ENCODE results near the gene E2F4. TPM values are rescaled to one million over a fixed set of nuclear protein-coding genes. Genes with fewer than 3 reads are reported as not detected.

The E2F4 gene
- total and polyA plus RNA-seq, 9 of the 15 experiments (the other 6 are each of a cell fraction or from before 2014, with no cell fraction given), result 9.7 to 139 (median 106) TPM

DNA sequence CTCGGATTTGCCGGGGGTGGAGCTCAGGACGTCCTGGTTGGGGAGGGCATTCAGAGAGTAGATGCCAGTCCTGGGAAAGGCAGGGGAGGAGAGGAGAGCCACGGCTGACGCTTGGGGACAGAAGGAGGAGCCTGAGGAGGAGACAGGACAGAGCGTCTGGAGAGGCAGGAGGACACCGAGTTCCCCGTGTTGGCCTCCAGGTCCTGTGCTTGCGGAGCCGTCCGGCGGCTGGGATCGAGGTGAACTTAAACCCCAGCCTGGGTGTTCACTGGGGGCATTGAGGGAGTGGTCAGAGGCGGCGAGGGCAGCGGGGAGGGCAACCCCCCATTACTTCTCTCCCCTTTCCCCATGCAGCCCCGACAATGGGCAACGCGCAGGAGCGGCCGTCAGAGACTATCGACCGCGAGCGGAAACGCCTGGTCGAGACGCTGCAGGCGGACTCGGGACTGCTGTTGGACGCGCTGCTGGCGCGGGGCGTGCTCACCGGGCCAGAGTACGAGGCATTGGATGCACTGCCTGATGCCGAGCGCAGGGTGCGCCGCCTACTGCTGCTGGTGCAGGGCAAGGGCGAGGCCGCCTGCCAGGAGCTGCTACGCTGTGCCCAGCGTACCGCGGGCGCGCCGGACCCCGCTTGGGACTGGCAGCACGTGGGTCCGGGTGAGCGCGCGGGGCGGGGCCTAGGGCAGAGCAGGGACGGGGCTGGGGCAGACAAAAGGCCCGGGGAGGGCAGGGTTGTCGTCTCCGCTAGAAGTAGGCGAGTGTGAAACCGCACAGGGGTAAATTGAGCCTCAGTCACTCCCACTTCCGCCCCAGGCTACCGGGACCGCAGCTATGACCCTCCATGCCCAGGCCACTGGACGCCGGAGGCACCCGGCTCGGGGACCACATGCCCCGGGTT, 17.9 kb upstream of the E2F4 start:
- H3K9me1 ChIP-seq (ENCODE audit: control insufficient read depth, insufficient read depth, low read length), result no peaks in the 10 kb centered on the region
- CTCF ChIA-PET (ENCODE audit: low intra/inter-chr PET ratio), result no interaction called here
- 75% methylated on average over 24 of the region's 71 CpGs for WGBS (ENCODE audit: insufficient coverage, low coverage, missing lambda C conversion rate)
- ATAC-seq (no peak), DNase-seq (ENCODE audit: extremely low read depth in 1 of 4, low spot score in 3 of 4) (no peak), FAIRE-seq (no peak)
- H3K27ac ChIP-seq (ENCODE audit: extremely low read depth, low read depth, low read length), result no peak overlapping the region
- H3K4me2 ChIP-seq (ENCODE audit: insufficient read depth, low read length), result no peak overlapping the region
- H4K20me1 ChIP-seq (replicated peaks; ENCODE audit: control insufficient read depth, insufficient read depth, low read length), result no peaks in the 10 kb centered on the region
- no peak overlapping the region for H3K4me3 ChIP-seq
- H3K9me3 ChIP-seq (replicated peaks; ENCODE audit: control insufficient read depth, insufficient read depth, low read depth, low read length), result no peaks in the 10 kb centered on the region
- TF ChIP-seq, protein P1, sequence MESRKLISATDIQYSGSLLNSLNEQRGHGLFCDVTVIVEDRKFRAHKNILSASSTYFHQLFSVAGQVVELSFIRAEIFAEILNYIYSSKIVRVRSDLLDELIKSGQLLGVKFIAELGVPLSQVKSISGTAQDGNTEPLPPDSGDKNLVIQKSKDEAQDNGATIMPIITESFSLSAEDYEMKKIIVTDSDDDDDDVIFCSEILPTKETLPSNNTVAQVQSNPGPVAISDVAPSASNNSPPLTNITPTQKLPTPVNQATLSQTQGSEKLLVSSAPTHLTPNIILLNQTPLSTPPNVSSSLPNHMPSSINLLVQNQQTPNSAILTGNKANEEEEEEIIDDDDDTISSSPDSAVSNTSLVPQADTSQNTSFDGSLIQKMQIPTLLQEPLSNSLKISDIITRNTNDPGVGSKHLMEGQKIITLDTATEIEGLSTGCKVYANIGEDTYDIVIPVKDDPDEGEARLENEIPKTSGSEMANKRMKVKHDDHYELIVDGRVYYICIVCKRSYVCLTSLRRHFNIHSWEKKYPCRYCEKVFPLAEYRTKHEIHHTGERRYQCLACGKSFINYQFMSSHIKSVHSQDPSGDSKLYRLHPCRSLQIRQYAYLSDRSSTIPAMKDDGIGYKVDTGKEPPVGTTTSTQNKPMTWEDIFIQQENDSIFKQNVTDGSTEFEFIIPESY (CRISPR knock-in tag; IDR thresholded peaks at IDR 0.05), result peak; percentile 86
- peak; percentile 28 for TF ChIP-seq POLR2G (IDR thresholded peaks at IDR 0.05; ENCODE audit: low read depth, low read length)
- TF ChIP-seq, protein P2, sequence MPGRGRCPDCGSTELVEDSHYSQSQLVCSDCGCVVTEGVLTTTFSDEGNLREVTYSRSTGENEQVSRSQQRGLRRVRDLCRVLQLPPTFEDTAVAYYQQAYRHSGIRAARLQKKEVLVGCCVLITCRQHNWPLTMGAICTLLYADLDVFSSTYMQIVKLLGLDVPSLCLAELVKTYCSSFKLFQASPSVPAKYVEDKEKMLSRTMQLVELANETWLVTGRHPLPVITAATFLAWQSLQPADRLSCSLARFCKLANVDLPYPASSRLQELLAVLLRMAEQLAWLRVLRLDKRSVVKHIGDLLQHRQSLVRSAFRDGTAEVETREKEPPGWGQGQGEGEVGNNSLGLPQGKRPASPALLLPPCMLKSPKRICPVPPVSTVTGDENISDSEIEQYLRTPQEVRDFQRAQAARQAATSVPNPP (IDR thresholded peaks at IDR 0.05; ENCODE audit: borderline replicate concordance, insufficient read depth, insufficient read length), result no peak
- POLR2A ChIA-PET, result interaction anchor here (0.6 to 1.1 kb wide), 4 partner anchors 8 to 269 kb away, joined by 3 read pairs; partner anchors contain the start of gene B3GNT9
- H3K79me2 ChIP-seq (ENCODE audit: control insufficient read depth, insufficient read depth, low read length), result no peaks in the 10 kb centered on the region
- no peaks in the 10 kb centered on the region for H3K27me3 ChIP-seq (ENCODE audit: control insufficient read depth in 2 of 2, insufficient read depth in 2 of 2, low read length in 2 of 2)
- H3K9ac ChIP-seq (ENCODE audit: insufficient read depth in 1 of 2, low read depth in 2 of 2, low read length in 2 of 2), result peak overlapping the region in 1 of 2 experiments; percentile 76; a peak in 2 of 4 replicates
- in situ Hi-C loops (cut with MboI) (loop anchor here (25.0 kb wide), 1 partner anchor 212 kb away; the partner anchor contains the start of gene CES3), intact Hi-C loops (cut with micrococcal nuclease) (no loop called here)
- peaks cover 18 to 56% of the 10 kb centered on the region in 2 experiments; a peak in 4 of 5 replicates for H3K4me1 ChIP-seq (replicated peaks in 1 of 2; ENCODE audit: control insufficient read depth in 2 of 2, insufficient read depth in 2 of 2, low read length in 2 of 2)
- H3K36me3 ChIP-seq (ENCODE audit: control insufficient read depth, insufficient read depth, low read length), result no peaks in the 10 kb centered on the region
- no TSS peak for BruUV-seq (replicated peaks)
- H2AFZ ChIP-seq (ENCODE audit: low read depth, low read length), result no peak overlapping the region
